HepG2 (cell line): ENCODE data around the gene ARHGAP10.

Experiments used
- ATM ChIP-seq: fragments of 450-650 bp; IDR thresholded peaks from 2 replicates; pipeline ENCODE4 v1.7.1; 2017; ENCODE audit warnings: mild to moderate bottlenecking, borderline replicate concordance
- CC2D1A ChIP-seq: sonication (generic); formaldehyde crosslinking; IDR thresholded peaks from 2 replicates; pipeline ENCODE4 v1.8.1; 2023; ENCODE audit warnings: mild to moderate bottlenecking, missing genetic modification reagents
- CTCF ChIP-seq: sonication (generic); formaldehyde crosslinking; IDR thresholded peaks from 2 replicates; pipeline ENCODE4 v1.5.0; 2020; ENCODE audit warnings: mild to moderate bottlenecking, missing genetic modification reagents, moderate library complexity
- RAD21 ChIP-seq: fragments of 450-650 bp; formaldehyde crosslinking; IDR thresholded peaks from 2 replicates; pipeline ENCODE4 v1.5.0; 2020; ENCODE audit warnings: mild to moderate bottlenecking
- ZFP41 ChIP-seq: sonication (generic); formaldehyde crosslinking; IDR thresholded peaks from 2 replicates; pipeline ENCODE4 v1.4.0; 2020; ENCODE audit warnings: mild to moderate bottlenecking, missing genetic modification reagents, borderline replicate concordance

- no peak for TF ChIP-seq ATM
- no peak for TF ChIP-seq ZFP41 (CRISPR knock-in tag)
- TF ChIP-seq CC2D1A (CRISPR knock-in tag): no peak
- no peak for TF ChIP-seq CTCF (CRISPR knock-in tag)
- TF ChIP-seq RAD21 (CRISPR knock-in tag): no peak
Measured at GRCh38 chr4:147847751-147848590, 116.1 kb downstream of the ARHGAP10 start.
